SH-SY5Y (cell line): Measurements from ENCODE around the gene SCD5.

Experiments used
- GATA2 ChIP-seq: IDR thresholded peaks from 2 replicates; pipeline ENCODE4 v1.6.1; 2011; ENCODE audit warnings: mild to moderate bottlenecking, low read depth, low read length
- GATA3 ChIP-seq: IDR thresholded peaks from 2 replicates; pipeline ENCODE4 v1.6.1; 2011; ENCODE audit warnings: low read depth, mild to moderate bottlenecking, low read length, moderate library complexity

DNA sequence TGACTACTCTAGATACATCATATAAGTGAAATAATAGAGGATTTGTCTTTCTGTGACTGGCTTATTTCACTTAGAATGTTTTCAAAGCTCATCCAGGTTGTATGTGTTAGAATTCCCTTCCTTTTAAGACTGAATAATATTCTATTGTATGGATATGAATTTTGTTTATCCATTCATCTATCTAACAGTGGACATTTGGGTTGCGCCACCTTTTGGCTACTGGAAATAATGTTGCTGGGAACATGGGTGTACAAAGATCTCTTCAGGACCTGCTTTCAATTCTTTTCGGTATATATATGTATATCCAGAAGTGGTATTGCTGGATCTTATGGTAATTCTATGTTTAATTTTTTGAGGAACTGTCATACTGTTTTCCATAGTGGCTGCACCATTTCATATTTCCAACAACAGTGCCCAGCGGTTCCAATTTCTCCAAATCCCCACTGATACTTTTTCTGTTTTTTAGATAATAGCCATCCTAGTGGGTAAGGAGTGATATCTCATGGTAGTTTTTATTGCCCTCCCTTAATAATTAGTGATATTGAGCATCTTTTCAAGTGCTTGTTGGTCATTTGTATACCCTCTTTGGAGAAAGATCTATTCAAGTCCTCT, 3.4 kb upstream of the SCD5 start:
- TF ChIP-seq GATA2, result no peak; the same call in 1 of the 2 replicates
- peak; percentile 48; the same call in 1 of the 2 replicates for TF ChIP-seq GATA3
